Activated CD4-positive, alpha-beta T cell treated with anti-CD3 and anti-CD28 coated beads, Interleukin-2, Interleukin-6, amounts not matched to agents 100 ng/mL and 50 ng/mL, durations not matched to agents 16 hours and 8 hours (primary cell): ENCODE data around the gene EHD1.

Experiments
- DNase-seq: peaks from one replicate; pipeline ENCODE4 v3.0.0-alpha.2; 2020

Gene EHD1

GRCh38 chr11:64878494-64879243 is at the start of gene EHD1:
Gene EHD1, minus strand, starts transcription at chr11:64878621. Its CDS starts 157 bp downstream, at chr11:64878464.
- peak; percentile 100 for DNase-seq

- DNase-seq, result no peak
Observed at GRCh38 chr11:64926689-64927088, 48.3 kb upstream of the EHD1 start.

- no peak for DNase-seq
Observed at GRCh38 chr11:64925536-64926436, 47.4 kb upstream of the EHD1 start.

GRCh38 chr11:64924910-64925284 is 46.5 kb upstream of the EHD1 start:
- DNase-seq, result peak; percentile 11

- peak; percentile 90 for DNase-seq
Observed at GRCh38 chr11:64923944-64924909, 45.8 kb upstream of the EHD1 start, which contains the start of gene PPP2R5B. Gene PPP2R5B, plus strand, starts transcription at chr11:64924689. Its CDS starts 1,046 bp downstream, at chr11:64925735.

- no peak for DNase-seq
Observed at GRCh38 chr11:64923151-64923661, 44.8 kb upstream of the EHD1 start.

- no peak for DNase-seq
Observed at GRCh38 chr11:64921384-64921783, 43.0 kb upstream of the EHD1 start.

- no peak for DNase-seq
Observed at GRCh38 chr11:64920124-64920523, 41.7 kb upstream of the EHD1 start.

GRCh38 chr11:64919627-64920026 is 41.2 kb upstream of the EHD1 start:
- DNase-seq, result no peak

GRCh38 chr11:64918017-64918416 is 39.6 kb upstream of the EHD1 start:
- peak; percentile 17 for DNase-seq

GRCh38 chr11:64917663-64917995 is 39.2 kb upstream of the EHD1 start:
- DNase-seq, result no peak

- peak; percentile 99 for DNase-seq
Observed at GRCh38 chr11:64916775-64917662, 38.6 kb upstream of the EHD1 start, which contains the start of gene ATG2A. Gene ATG2A, minus strand, starts transcription at chr11:64917209. Its CDS starts 74 bp downstream, at chr11:64917135.

GRCh38 chr11:64916040-64916774 is 37.8 kb upstream of the EHD1 start:
- peak; percentile 56 for DNase-seq

GRCh38 chr11:64915376-64915887 is 37.0 kb upstream of the EHD1 start:
- no peak for DNase-seq

- no peak for DNase-seq
Observed at GRCh38 chr11:64914123-64914522, 35.7 kb upstream of the EHD1 start.

- DNase-seq, result no peak
Observed at GRCh38 chr11:64913171-64913727, 34.8 kb upstream of the EHD1 start.

GRCh38 chr11:64911689-64912088 is 33.3 kb upstream of the EHD1 start:
- DNase-seq, result no peak

GRCh38 chr11:64911142-64911541 is 32.7 kb upstream of the EHD1 start:
- no peak for DNase-seq

- no peak for DNase-seq
Observed at GRCh38 chr11:64910451-64911093, 32.2 kb upstream of the EHD1 start.
